Measurements from ENCODE around the gene AXIN1.
"Not testable (repeated sequence)": the region's sequence is repeated elsewhere in the genome, so short reads cannot be mapped to it uniquely, and the experiment has no call there.

Gene AXIN1

GRCh38 chr16:381789-382717, 29.5 kb upstream of the AXIN1 start, which contains the start of gene PGAP6:
TSS of gene PGAP6 (minus strand) at chr16:381978. CDS start at chr16:381821, 157 bp downstream.
- peak; percentile 68 for DNase-seq (ENCODE audit: low read depth)

GRCh38 chr16:381012-381788, 28.7 kb upstream of the AXIN1 start:
- peak; percentile 29 for DNase-seq (ENCODE audit: low read depth)

- no peak for DNase-seq (ENCODE audit: low read depth)
Measured at GRCh38 chr16:380762-381011, 28.2 kb upstream of the AXIN1 start.

GRCh38 chr16:379961-380761, 27.6 kb upstream of the AXIN1 start:
- no peak for DNase-seq (ENCODE audit: low read depth)

GRCh38 chr16:379183-379960, 26.8 kb upstream of the AXIN1 start:
- DNase-seq (ENCODE audit: low read depth) = no peak

GRCh38 chr16:378821-379182, 26.3 kb upstream of the AXIN1 start:
- no peak for DNase-seq (ENCODE audit: low read depth)

GRCh38 chr16:378113-378820, 25.7 kb upstream of the AXIN1 start:
- DNase-seq (ENCODE audit: low read depth) = not testable (repeated sequence)

GRCh38 chr16:377419-377951, 25.0 kb upstream of the AXIN1 start:
- DNase-seq (ENCODE audit: low read depth) = no peak

GRCh38 chr16:376817-377418, 24.4 kb upstream of the AXIN1 start:
- DNase-seq (ENCODE audit: low read depth) = no peak

GRCh38 chr16:375927-376816, 23.6 kb upstream of the AXIN1 start:
- no peak for DNase-seq (ENCODE audit: low read depth)

- DNase-seq (ENCODE audit: low read depth) = no peak
Measured at GRCh38 chr16:375212-375611, 22.7 kb upstream of the AXIN1 start.

GRCh38 chr16:374616-374926, 22.0 kb upstream of the AXIN1 start:
- DNase-seq (ENCODE audit: low read depth) = no peak

GRCh38 chr16:373848-374615, 21.5 kb upstream of the AXIN1 start:
- DNase-seq (ENCODE audit: low read depth) = no peak

GRCh38 chr16:373020-373598, 20.6 kb upstream of the AXIN1 start:
- DNase-seq (ENCODE audit: low read depth) = no peak

- DNase-seq (ENCODE audit: low read depth) = no peak
Measured at GRCh38 chr16:372302-372983, 19.9 kb upstream of the AXIN1 start.

GRCh38 chr16:371515-372301, 19.2 kb upstream of the AXIN1 start:
- DNase-seq (ENCODE audit: low read depth) = no peak

- no peak for DNase-seq (ENCODE audit: low read depth)
Measured at GRCh38 chr16:370979-371514, 18.5 kb upstream of the AXIN1 start.
